Colon (tissue), 2 donors: ENCODE data around the gene GPC6.

ENCODE experiments used
- FAIRE-seq: peaks from 2 replicates; lab custom pipeline; 2012; peaks lifted over from hg19 to GRCh38; lab: Jason Lieb, UNC
- donor health status: control.
- donor health status: control.

The GPC6 gene

GRCh38 chr13:94214975-94215374, 988.4 kb downstream of the GPC6 start:
- no peak for FAIRE-seq

- FAIRE-seq: no peak
Measured at GRCh38 chr13:94216476-94216875, 989.9 kb downstream of the GPC6 start.

GRCh38 chr13:94217370-94217769, 990.8 kb downstream of the GPC6 start:
- no peak for FAIRE-seq

GRCh38 chr13:94218537-94218936, 991.9 kb downstream of the GPC6 start:
- FAIRE-seq: no peak

GRCh38 chr13:94218951-94219350, 992.3 kb downstream of the GPC6 start:
- no peak for FAIRE-seq

GRCh38 chr13:94224670-94225069, 998.1 kb downstream of the GPC6 start:
- no peak for FAIRE-seq

GRCh38 chr13:94227255-94227879, 1000.8 kb downstream of the GPC6 start:
- no peak for FAIRE-seq

GRCh38 chr13:94228763-94229162, 1002.2 kb downstream of the GPC6 start:
- FAIRE-seq: no peak

- FAIRE-seq: no peak
Measured at GRCh38 chr13:94232161-94232950, 1005.7 kb downstream of the GPC6 start.

- FAIRE-seq: no peak
Measured at GRCh38 chr13:94232956-94233355, 1006.3 kb downstream of the GPC6 start.

- no peak for FAIRE-seq
Measured at GRCh38 chr13:94233401-94233800, 1006.8 kb downstream of the GPC6 start.

GRCh38 chr13:94233837-94234236, 1007.2 kb downstream of the GPC6 start:
- FAIRE-seq: no peak

- FAIRE-seq: no peak
Measured at GRCh38 chr13:94234738-94235137, 1008.1 kb downstream of the GPC6 start.

- no peak for FAIRE-seq
Measured at GRCh38 chr13:94236132-94236531, 1009.5 kb downstream of the GPC6 start.

GRCh38 chr13:94236872-94237271, 1010.3 kb downstream of the GPC6 start:
- FAIRE-seq: no peak

GRCh38 chr13:94239135-94239534, 1012.5 kb downstream of the GPC6 start:
- FAIRE-seq: no peak

GRCh38 chr13:94242554-94242953, 1015.9 kb downstream of the GPC6 start:
- FAIRE-seq: no peak

- FAIRE-seq: no peak
Measured at GRCh38 chr13:94243551-94243950, 1016.9 kb downstream of the GPC6 start.

- no peak for FAIRE-seq
Measured at GRCh38 chr13:94246495-94246894, 1019.9 kb downstream of the GPC6 start.

GRCh38 chr13:94247890-94248289, 1021.3 kb downstream of the GPC6 start:
- no peak for FAIRE-seq

- FAIRE-seq: no peak
Measured at GRCh38 chr13:94248454-94249228, 1022.0 kb downstream of the GPC6 start.

- no peak for FAIRE-seq
Measured at GRCh38 chr13:94249512-94249911, 1022.9 kb downstream of the GPC6 start.
